GM08714 (cell line): Measurements from ENCODE around the gene TFPT.
A peak's percentile ranks its signal among the peaks of the same experiment; 100 is the strongest.

Experiments
- H3K4me3 ChIP-seq: fragments of 200-500 bp; sonication (Bioruptor generic); 2 replicates; pipeline ENCODE4 v1.5.1; 2014; ENCODE audit warnings: mild to moderate bottlenecking, low read length, inconsistent platforms
- ZNF274 ChIP-seq: IDR thresholded peaks from 2 replicates; pipeline ENCODE4 v1.6.1; 2012; ENCODE audit warnings: mild to moderate bottlenecking, low read depth, low read length

TFPT gene, protein sequence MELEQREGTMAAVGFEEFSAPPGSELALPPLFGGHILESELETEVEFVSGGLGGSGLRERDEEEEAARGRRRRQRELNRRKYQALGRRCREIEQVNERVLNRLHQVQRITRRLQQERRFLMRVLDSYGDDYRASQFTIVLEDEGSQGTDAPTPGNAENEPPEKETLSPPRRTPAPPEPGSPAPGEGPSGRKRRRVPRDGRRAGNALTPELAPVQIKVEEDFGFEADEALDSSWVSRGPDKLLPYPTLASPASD

DNA sequence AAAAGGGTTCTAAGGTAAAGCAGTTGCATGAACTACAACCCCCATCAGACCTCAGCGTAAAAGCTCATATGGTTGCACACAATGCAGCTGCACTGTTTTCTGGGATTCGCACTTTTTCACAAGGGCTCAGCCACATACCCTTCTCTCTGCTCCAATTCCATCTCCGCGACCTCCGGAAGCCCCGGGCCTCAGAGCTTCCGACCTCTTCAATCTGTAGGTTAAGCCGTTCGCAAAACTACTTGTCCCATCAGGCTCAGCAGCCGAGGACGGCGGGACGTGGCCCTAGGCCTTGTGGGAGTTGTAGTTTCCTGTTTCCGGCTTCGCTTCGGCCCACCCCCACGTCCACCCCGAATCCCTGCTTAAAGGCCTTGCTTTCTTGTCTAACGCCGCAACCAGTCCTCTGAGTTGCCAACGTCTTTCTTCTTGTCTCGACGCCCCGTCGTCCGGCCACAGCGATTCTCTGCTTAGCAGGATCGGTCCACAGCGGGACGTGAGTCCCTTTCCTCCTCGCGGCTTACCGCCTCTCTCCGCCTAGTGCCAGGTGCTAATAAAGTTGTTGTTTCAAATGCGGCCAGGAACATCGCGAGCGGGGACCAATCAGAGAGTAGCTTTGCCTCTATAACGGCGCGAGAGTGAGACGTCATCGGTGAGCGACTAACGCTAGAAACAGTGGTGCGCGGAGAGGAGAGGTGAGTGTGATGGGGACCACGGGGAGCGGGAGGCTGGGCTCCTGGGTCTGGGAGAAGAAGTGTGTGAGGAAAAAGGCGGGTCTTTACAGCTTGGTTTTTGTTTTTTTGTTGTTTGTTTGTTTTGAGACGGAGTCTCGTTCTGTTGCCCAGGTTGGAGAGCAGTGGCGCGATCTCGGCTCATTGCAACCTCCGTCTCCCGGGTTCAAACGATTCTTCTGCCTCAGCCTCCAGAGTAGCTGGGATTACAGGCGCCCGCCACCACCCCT lies at the start of gene TFPT, which contains the start of gene PRPF31:
Gene TFPT, minus strand, starts transcription at position 549 of the 955 bp plus-strand sequence. Its CDS starts 388 bp downstream, at position 161.
Gene PRPF31, plus strand, starts transcription at position 646 of the 955 bp plus-strand sequence. CDS start 2,525 bp downstream, outside the sequence.
- H3K4me3 ChIP-seq, result peak within 1 kb of the TSS; percentile 86
- TF ChIP-seq ZNF274, result no peak

DNA sequence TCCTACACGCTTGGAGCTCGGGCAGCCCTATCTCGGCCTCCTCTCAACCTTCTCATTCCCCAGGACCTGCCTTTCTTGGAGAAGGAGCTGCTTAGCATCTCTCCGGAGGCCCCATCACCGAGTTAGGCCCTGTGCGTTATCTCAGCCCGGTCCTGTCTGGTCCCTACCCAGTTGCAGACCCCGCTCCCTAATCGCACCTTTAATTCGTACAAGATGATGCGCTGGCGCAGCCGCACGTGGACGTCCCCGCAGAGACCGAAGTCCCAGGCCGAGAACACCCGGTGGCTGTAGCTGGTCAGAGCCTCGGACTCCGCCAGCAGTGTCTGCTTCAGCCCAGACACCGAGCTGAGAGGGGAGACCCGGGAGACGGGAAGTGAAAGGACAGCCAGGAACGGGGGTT lies 49.8 kb upstream of the TFPT start:
- TF ChIP-seq ZNF274, result no peak
- H3K4me3 ChIP-seq, result no peak overlapping the region

DNA sequence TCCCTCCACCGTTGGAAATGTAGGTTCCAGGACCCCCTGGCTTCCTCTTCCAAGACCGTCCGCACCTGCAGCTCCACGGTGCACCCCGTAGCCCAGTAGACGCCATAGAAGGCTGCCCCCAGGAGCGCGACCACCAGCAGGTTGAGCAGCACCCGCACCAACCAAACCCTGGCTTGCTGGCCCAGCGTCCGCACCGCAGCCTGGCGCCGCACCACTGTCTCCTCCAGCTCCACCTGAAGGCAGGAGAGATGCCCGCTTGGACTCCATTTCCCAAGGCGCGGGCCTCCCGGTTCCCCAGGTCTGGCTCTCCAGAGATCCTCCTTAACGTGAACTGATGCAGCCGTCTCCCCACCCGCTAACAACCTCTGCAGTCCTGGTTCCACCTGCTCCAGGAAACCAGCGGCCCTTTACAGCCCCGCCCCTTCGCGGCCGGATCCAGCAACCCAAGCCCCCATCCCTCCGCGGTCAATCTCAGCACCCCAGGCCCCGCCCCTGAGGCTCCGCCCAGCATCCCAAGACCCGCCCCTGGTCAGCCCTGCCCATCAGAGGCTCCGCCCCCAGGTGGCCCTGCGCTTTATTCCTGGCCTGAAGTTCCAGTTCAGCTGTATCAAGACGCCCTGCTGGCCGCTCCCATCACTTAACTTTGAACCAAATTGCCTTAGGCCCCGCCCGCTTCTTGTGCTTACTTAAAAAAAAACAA lies 49.1 kb upstream of the TFPT start:
- no peak for TF ChIP-seq ZNF274
- H3K4me3 ChIP-seq, result no peak overlapping the region

DNA sequence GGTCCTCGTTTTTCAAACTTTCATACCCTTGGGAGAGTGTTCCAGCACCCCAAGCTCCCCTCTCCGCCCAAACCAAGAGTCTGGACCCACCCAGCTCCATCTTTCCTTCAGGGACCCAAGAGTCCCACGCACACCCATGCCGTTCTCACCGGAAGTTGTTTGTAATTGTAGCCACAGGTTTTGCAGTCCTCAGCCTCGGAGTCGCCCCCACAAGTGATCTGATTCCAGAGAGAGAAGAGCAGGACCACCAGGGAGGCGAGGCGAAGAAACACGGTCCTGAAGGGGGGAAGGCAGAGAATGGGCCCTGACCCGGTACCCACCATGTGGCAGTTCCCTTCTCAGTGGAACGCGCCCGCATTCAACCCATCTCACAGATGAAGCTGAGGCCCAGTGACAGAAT lies 47.4 kb upstream of the TFPT start:
- peak overlapping the region; percentile 29; the same call in 1 of the 2 replicates for H3K4me3 ChIP-seq
- TF ChIP-seq ZNF274, result no peak

DNA sequence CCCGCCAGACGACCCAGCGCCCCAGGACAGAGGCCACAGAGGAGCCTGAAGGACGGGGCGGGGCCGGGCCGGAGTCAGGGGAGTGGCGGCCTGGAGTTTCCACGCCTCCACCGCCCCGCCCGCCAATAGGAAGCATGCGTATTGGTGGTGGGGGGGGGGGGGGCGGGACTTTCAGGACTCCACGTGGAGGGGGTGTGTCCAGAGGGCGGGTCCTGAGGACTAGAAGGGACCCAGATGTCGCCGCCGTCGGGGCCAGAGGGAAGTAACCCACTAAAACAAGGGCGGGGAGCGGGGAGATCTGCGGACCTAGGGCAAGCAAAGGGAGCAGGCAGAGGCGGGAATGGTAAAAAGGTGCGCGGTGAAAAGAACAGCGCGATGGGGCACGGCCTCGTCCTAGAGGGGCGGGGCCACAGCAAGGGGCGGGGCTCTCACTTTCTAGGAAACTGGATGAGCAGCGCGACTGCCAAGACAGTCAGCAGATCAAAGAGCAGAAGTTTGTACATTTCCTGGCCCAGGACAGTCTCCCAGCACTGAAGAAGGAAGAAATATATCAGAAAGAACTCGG lies 46.9 kb upstream of the TFPT start:
- H3K4me3 ChIP-seq, result peak overlapping the region; percentile 29; the same call in 1 of the 2 replicates
- TF ChIP-seq ZNF274, result no peak

DNA sequence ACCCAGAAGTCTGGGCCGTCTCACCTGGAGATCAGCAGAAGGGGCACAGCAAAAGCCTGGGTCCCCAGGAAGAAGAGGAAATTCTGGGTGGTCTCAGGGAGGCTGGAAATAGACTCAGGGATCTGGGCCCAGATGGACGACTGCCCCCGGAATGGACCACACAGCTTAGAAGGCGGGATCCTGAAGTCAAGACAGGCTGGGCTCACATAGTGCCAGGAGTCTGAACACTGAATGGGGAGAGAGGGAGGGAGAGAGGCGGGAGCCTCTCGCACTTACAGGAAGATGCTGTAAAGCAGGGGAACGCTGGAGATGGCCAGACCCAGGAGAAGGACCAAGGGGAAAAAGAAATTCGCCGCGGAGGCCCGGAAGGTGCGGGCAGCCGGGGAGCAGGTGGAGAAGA lies 45.4 kb upstream of the TFPT start:
- peak overlapping the region; percentile 66; the same call in 1 of the 2 replicates for H3K4me3 ChIP-seq
- TF ChIP-seq ZNF274, result no peak

DNA sequence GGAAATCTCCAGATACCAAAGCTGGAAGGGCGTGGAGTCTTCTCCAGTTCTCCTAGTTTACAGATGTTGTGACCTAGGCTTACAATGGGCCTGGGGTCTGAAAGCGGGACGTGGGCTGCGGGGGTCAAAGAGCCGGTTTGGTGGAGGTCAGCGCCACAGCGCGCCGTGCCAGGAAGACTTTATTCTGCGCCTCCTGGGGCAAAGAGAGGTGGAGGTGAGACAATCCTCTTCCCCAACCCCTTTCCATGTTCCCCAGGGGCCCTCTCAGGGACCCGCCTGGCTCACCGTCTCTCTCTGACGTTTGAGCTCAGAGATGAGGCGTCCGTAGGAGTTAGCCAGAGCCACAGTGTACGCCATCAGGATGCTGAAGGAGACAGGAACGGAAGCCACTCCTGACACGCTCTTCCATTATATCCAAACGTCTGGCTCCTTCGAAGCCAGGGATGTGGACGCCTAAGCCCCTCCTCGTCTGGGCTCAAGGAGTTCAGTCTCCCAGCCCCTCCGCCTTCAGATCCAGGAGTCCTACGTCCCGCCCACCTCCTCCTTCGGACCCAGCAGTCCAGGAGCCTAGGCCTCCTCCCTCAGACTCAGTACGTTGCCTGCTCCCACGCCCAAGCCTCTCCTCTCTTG lies 44.8 kb upstream of the TFPT start:
- TF ChIP-seq ZNF274, result no peak
- H3K4me3 ChIP-seq, result peak overlapping the region; percentile 66

DNA sequence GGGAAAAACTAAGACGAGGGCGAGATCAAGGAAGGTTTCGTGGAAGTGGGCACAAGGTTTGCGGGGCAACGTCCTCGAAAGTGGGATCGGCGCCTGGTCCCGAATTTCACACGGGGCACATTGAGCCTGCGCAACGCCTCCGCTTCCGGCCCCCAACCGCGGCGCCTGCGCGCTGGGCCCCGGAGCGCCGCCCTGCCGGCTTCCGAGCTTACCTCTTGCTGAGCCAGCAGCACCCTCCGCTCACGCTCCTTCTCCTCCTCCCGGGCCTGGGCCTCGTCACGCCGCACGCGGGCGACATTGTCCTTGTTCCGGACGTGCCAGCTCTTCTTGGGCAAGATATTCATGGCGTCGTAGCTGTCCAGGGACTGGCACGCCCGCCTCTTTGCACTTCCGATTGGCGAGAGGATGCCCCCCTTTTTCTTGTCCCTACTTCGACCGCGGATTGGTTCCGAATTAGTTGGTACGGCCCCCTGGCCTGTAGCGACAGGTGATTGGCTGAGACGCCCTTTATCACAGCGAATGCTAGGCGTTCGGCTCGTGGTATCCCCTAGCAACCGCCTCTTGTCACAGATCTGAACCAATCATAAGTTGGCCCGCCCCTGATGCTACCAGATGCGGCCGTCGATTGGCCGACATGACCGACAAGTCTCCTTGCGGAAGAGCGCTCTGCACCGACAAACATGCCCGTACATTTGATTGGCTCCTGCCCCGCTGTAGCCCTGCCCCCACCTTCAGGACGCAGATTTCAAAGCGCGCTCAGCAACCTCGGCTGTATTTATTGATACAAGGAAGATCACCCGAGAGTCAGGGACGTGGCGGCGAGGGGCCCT lies 44.1 kb upstream of the TFPT start, which contains the start of gene LENG1:
Gene LENG1, minus strand, starts transcription at position 370 of the 830 bp plus-strand sequence. Its CDS starts 26 bp downstream, at position 344.
- no peak for TF ChIP-seq ZNF274
- H3K4me3 ChIP-seq, result peak within 1 kb of the TSS; percentile 82

DNA sequence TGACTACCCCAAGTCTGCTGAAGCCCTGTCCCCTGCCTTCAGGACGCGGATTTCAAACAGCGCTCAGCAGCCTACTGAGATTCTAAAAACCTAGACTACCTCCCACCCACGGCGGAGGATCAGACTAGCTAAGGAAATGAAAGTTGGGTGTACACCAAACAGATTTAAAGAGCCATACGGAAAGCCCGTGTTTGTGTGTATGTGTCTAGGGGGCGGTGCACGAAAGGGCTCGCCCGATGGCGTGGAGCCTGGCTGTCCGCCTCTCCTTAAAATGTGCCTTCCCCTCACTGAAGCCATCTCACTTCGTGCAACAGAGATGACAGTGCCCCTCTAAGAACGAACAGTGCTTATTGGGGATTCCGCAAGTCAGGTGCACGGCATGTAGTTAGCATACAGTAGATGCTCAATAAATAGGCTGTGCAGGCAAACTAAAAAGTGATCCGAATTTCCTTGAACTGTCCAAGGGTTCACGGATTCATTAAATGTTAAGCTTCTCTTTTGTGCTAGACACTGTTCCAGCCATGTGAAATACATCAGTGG lies 43.4 kb upstream of the TFPT start:
- peak overlapping the region; percentile 82 for H3K4me3 ChIP-seq
- TF ChIP-seq ZNF274, result no peak

DNA sequence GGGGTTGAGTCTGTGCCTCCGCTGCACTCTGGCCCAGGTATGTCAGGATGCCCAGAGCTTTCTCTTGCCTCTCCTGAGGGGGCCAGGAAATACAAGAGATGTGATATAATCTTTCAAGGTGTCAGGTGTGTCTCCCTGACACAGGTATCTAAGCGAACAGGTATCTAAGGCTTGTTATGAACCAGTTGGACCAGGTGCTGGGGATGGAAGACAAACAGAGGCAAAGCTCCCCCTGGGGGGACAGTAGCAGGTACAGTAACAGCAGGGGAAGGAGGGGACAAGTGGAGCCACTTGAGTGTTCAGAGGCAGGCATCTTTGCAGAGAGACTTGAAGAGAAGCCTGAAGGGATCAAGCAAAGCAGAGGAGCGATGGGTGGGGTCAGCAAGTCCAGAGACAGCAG lies 41.5 kb upstream of the TFPT start:
- no peak overlapping the region for H3K4me3 ChIP-seq
- no peak for TF ChIP-seq ZNF274

DNA sequence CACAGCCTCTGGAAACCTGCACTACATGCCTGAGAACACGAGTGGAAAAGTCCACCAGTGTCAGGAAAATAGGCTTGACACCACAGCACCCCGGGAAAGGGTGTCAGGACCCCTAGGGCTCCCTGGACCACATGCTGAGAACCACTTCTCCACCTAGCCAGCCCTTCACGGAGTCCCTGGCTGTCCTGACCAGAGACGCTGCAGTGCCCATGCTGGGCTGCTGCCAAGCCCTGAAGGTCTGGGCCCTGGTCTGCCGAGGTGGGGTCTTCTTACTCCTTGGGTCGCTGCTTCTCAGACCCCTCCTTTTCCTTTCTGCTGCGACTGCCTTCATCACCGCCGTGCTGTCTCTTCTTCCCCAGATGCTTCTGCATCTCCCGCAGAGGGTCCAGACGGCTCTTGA lies 41.0 kb upstream of the TFPT start:
- no peak for TF ChIP-seq ZNF274
- no peak overlapping the region for H3K4me3 ChIP-seq

DNA sequence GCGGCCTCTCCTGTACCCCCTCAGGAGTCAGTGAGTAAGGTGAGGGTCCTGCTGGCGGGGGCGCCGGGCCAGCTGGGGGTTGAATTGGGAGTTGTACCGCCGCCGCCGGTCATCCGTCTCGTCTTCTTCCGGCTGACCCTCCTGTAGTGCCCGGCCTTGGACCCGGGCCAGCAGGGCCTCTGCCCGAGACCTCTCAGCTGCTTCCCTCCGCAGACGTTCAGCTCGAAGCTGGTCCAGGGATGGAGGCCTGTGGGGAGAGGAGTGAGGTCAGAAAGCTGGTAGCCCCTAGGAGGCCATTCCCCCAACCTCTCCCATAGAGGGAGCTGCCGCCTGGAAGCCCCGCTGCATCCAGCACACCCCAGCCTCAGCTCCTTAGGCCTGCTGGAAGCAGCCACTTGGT lies 40.2 kb upstream of the TFPT start:
- H3K4me3 ChIP-seq, result no peak overlapping the region
- no peak for TF ChIP-seq ZNF274
